Hepatocyte (in vitro differentiated cells): ENCODE results near the gene MORN5. TPM values are rescaled to one million over a fixed set of nuclear protein-coding genes. Genes with fewer than 3 reads are reported as not detected.

Source experiments
- DNase-seq: peaks from one replicate; pipeline ENCODE4 v3.0.0-alpha.2; 2016; ENCODE audit warnings: low spot score
- H2AFZ ChIP-seq: fragments of 200-600 bp; sonication (generic); 2 replicates; pipeline ENCODE4 v1.6.0; 2016; ENCODE audit warnings: antibody characterized with exemption, mild to moderate bottlenecking
- H3K27ac ChIP-seq: fragments of 200-600 bp; sonication (generic); 2 replicates; pipeline ENCODE4 v1.5.1; 2016; ENCODE audit warnings: mild to moderate bottlenecking
- H3K27me3 ChIP-seq: fragments of 200-600 bp; sonication (generic); 2 replicates; pipeline ENCODE4 v1.6.1; 2016
- H3K36me3 ChIP-seq: fragments of 200-600 bp; sonication (generic); replicated peaks from 2 replicates; pipeline ENCODE4 v1.5.1; 2016; ENCODE audit warnings: low read depth; ENCODE audit not compliant: insufficient read depth
- H3K4me1 ChIP-seq: fragments of 200-600 bp; sonication (generic); 2 replicates; pipeline ENCODE4 v1.5.1; 2016; ENCODE audit warnings: mild to moderate bottlenecking, moderate library complexity; ENCODE audit not compliant: insufficient read depth
- H3K4me2 ChIP-seq: fragments of 200-600 bp; sonication (generic); 2 replicates; pipeline ENCODE4 v1.6.0; 2016
- H3K4me3 ChIP-seq: fragments of 200-600 bp; sonication (generic); 2 replicates; pipeline ENCODE4 v1.5.1; 2016; ENCODE audit warnings: mild to moderate bottlenecking
- H3K79me2 ChIP-seq: fragments of 200-600 bp; sonication (generic); 2 replicates; pipeline ENCODE4 v1.6.0; 2017; ENCODE audit warnings: mild to moderate bottlenecking
- H3K9me2 ChIP-seq: fragments of 200-600 bp; sonication (generic); replicated peaks from 2 replicates; pipeline ENCODE4 v1.6.0; 2017; ENCODE audit warnings: mild to moderate bottlenecking; ENCODE audit not compliant: insufficient read depth
- H3K9me3 ChIP-seq: fragments of 200-600 bp; sonication (generic); 2 replicates; pipeline ENCODE4 v1.5.1; 2016; ENCODE audit warnings: low read depth, mild to moderate bottlenecking
- H4K20me1 ChIP-seq: fragments of 200-600 bp; sonication (generic); 2 replicates; pipeline ENCODE4 v1.6.0; 2016; ENCODE audit warnings: mild to moderate bottlenecking; ENCODE audit not compliant: insufficient read depth, poor library complexity, severe bottlenecking
- EZH2 ChIP-seq: fragments of 200-600 bp; sonication (generic); IDR thresholded peaks from 2 replicates; pipeline ENCODE4 v1.6.1; 2016; ENCODE audit warnings: antibody characterized with exemption, mild to moderate bottlenecking, borderline replicate concordance
- EZH2phosphoT487 ChIP-seq: fragments of 200-600 bp; sonication (generic); IDR thresholded peaks from one replicate; pipeline ENCODE4 v1.6.1; 2018; ENCODE audit warnings: antibody characterized with exemption, mild to moderate bottlenecking, low read depth, moderate library complexity; ENCODE audit not compliant: unreplicated experiment, severe bottlenecking
- WGBS: methylation state at CpG from one replicate; pipeline ENCODE4 v1.1.6; 2016; ENCODE audit warnings: low lambda C conversion rate; ENCODE audit errors: missing lambda C conversion rate; 5-methylcytosine and 5-hydroxymethylcytosine counted together
- polyA plus RNA-seq: library from polyadenylated mRNA; unstranded; fragments of >200 nt; fragmentation: Nextera tagmentation; extraction: Ambion mirVana; gene quantifications from 2 replicates; pipeline ENCODE4 v1.2.1, GENCODE V29; 2016
- total RNA-seq: library from RNA; depleted of rRNA; stranded (reverse); fragments of >200 nt; gene quantifications from 2 replicates; pipeline ENCODE4 v1.2.3, GENCODE V29; 2014
- TF ChIP-seq, protein P1 (sequence below): fragments of 200-600 bp; sonication (generic); IDR thresholded peaks from 2 replicates; pipeline ENCODE4 v1.5.1; 2016; ENCODE audit warnings: antibody characterized with exemption, mild to moderate bottlenecking; ENCODE audit not compliant: poor library complexity

The MORN5 gene
- total and polyA plus RNA-seq, 2 experiments from 2014 or later = 0.95 TPM; not detected in 1

- peaks cover 100% of the 10 kb centered on the region for H3K27me3 ChIP-seq
- 63% methylated on average over 4 of the region's 4 CpGs for WGBS
- H3K9me3 ChIP-seq = no peaks in the 10 kb centered on the region
- H2AFZ ChIP-seq = no peak overlapping the region
- no peak overlapping the region for H3K27ac ChIP-seq
- no peak overlapping the region for H3K4me3 ChIP-seq
- H4K20me1 ChIP-seq = no peaks in the 10 kb centered on the region
- no peaks in the 10 kb centered on the region for H3K9me2 ChIP-seq
- no peaks in the 10 kb centered on the region for H3K36me3 ChIP-seq
- no peak for DNase-seq
- TF ChIP-seq EZH2phosphoT487 (no peak), EZH2 (no peak)
- TF ChIP-seq, protein P1, sequence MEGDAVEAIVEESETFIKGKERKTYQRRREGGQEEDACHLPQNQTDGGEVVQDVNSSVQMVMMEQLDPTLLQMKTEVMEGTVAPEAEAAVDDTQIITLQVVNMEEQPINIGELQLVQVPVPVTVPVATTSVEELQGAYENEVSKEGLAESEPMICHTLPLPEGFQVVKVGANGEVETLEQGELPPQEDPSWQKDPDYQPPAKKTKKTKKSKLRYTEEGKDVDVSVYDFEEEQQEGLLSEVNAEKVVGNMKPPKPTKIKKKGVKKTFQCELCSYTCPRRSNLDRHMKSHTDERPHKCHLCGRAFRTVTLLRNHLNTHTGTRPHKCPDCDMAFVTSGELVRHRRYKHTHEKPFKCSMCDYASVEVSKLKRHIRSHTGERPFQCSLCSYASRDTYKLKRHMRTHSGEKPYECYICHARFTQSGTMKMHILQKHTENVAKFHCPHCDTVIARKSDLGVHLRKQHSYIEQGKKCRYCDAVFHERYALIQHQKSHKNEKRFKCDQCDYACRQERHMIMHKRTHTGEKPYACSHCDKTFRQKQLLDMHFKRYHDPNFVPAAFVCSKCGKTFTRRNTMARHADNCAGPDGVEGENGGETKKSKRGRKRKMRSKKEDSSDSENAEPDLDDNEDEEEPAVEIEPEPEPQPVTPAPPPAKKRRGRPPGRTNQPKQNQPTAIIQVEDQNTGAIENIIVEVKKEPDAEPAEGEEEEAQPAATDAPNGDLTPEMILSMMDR = no peak
- no peak overlapping the region for H3K4me2 ChIP-seq
- H3K4me1 ChIP-seq = peaks cover 26% of the 10 kb centered on the region
- H3K79me2 ChIP-seq = no peaks in the 10 kb centered on the region
Observed at GRCh38 chr9:122217640-122218039, 57.9 kb downstream of the MORN5 start.

- Histone ChIP-seq H3K36me3 (no peaks in the 10 kb centered on the region), H3K4me3 (no peak overlapping the region), H3K9me3 (no peaks in the 10 kb centered on the region), H3K9me2 (no peaks in the 10 kb centered on the region), H3K27me3 (peaks cover 100% of the 10 kb centered on the region), H2AFZ (no peak overlapping the region), H4K20me1 (no peaks in the 10 kb centered on the region), H3K4me2 (peak overlapping the region; percentile 77), H3K79me2 (no peaks in the 10 kb centered on the region), H3K4me1 (peaks cover 26% of the 10 kb centered on the region), H3K27ac (no peak overlapping the region)
- DNase-seq = no peak
- TF ChIP-seq EZH2 = no peak
- WGBS = 48% methylated on average over 11 of the region's 11 CpGs
Observed at GRCh38 chr9:122218071-122218934, 58.6 kb downstream of the MORN5 start.

GRCh38 chr9:122218935-122219855 lies 59.5 kb downstream of the MORN5 start:
- no peak overlapping the region for H3K4me3 ChIP-seq
- WGBS = 2% methylated on average over 59 of the region's 59 CpGs

More at GRCh38 chr9:122218935-122219855, 59.5 kb downstream of the MORN5 start:
- no peaks in the 10 kb centered on the region for H3K9me3 ChIP-seq
- H3K36me3 ChIP-seq = no peaks in the 10 kb centered on the region
- peak overlapping the region; percentile 60 for H2AFZ ChIP-seq
- H3K9me2 ChIP-seq = no peaks in the 10 kb centered on the region
- H3K4me1 ChIP-seq = peaks cover 19% of the 10 kb centered on the region
- H3K4me2 ChIP-seq = peak overlapping the region; percentile 77
- no peaks in the 10 kb centered on the region for H4K20me1 ChIP-seq
- H3K27ac ChIP-seq = no peak overlapping the region
- no peak for DNase-seq
- TF ChIP-seq EZH2phosphoT487 = peak; percentile 59
- TF ChIP-seq, protein P1 = no peak
- TF ChIP-seq EZH2 = peak; percentile 94
- peaks cover 100% of the 10 kb centered on the region for H3K27me3 ChIP-seq
- no peaks in the 10 kb centered on the region for H3K79me2 ChIP-seq
